Measurements from ENCODE around the gene PCDHA1. TPM values are rescaled to one million over a fixed set of nuclear protein-coding genes. Genes with fewer than 3 reads are reported as not detected.

The PCDHA1 gene
- total and polyA plus RNA-seq, 4 donors = not detected

GRCh38 chr5:140966293-140967225 is 180.6 kb downstream of the PCDHA1 start, which contains the start of gene PCDHAC2:
PCDHAC2 (plus strand) TSS chr5:140966476; CDS start chr5:140966767, 291 bp downstream.
- WGBS, 2 donors = 1% methylated on average over 73 to 80 of the region's 80 CpGs
- no peak within 1 kb of the TSS for H3K27ac ChIP-seq (ENCODE audit: low read depth in 1 of 2, low read length in 2 of 2)

GRCh38 chr5:140967226-140967893 is 181.4 kb downstream of the PCDHA1 start:
- intact Hi-C loops (cut with DNase I) = no loop called here
- no peaks in the 10 kb centered on the region for H3K9me3 ChIP-seq (ENCODE audit: control insufficient read depth, low read length)
- H3K27ac ChIP-seq (ENCODE audit: low read depth in 1 of 2, low read length in 2 of 2) = no peak overlapping the region
- DNase-seq = no peak
- 24 to 30% methylated on average over 34 of the region's 34 CpGs for WGBS, 2 donors
- H3K4me1 ChIP-seq (ENCODE audit: control insufficient read depth in 1 of 2, insufficient read depth in 2 of 2, low read length in 2 of 2) = no peaks in the 10 kb centered on the region
- H3K4me3 ChIP-seq (ENCODE audit: low read length in 2 of 2) = no peak overlapping the region
- no peaks in the 10 kb centered on the region for H3K36me3 ChIP-seq (ENCODE audit: control insufficient read depth in 1 of 2, insufficient read depth in 2 of 2, low read length in 1 of 2)
- no peaks in the 10 kb centered on the region for H3K27me3 ChIP-seq (ENCODE audit: control insufficient read depth in 1 of 2, insufficient read depth in 2 of 2, low read length in 1 of 2)
- no peak for ATAC-seq (ENCODE audit: low FRiP score)

More at GRCh38 chr5:140966293-140967225, 180.6 kb downstream of the PCDHA1 start, which contains the start of gene PCDHAC2:
- Histone ChIP-seq H3K9me3 (ENCODE audit: control insufficient read depth, low read length) (no peaks in the 10 kb centered on the region), H3K36me3 (ENCODE audit: control insufficient read depth in 1 of 2, insufficient read depth in 2 of 2, low read length in 1 of 2) (no peaks in the 10 kb centered on the region), H3K27me3 (ENCODE audit: control insufficient read depth in 1 of 2, insufficient read depth in 2 of 2, low read length in 1 of 2) (no peaks in the 10 kb centered on the region), H3K4me1 (ENCODE audit: control insufficient read depth in 1 of 2, insufficient read depth in 2 of 2, low read length in 2 of 2) (no peaks in the 10 kb centered on the region), H3K4me3 (ENCODE audit: low read length in 2 of 2) (peak within 1 kb of the TSS; percentile 5 to 59)
- DNase-seq (peak; percentile 52 to 81), ATAC-seq (ENCODE audit: low FRiP score) (peak; percentile 82)
- intact Hi-C loops (cut with DNase I) = no loop called here

- DNase-seq (no peak), ATAC-seq (ENCODE audit: low FRiP score) (no peak)
- Histone ChIP-seq H3K27me3 (ENCODE audit: control insufficient read depth in 1 of 2, insufficient read depth in 2 of 2, low read length in 1 of 2) (no peaks in the 10 kb centered on the region), H3K9me3 (ENCODE audit: control insufficient read depth, low read length) (no peaks in the 10 kb centered on the region), H3K4me3 (ENCODE audit: low read length in 2 of 2) (no peak overlapping the region), H3K27ac (ENCODE audit: low read depth in 1 of 2, low read length in 2 of 2) (no peak overlapping the region), H3K4me1 (ENCODE audit: control insufficient read depth in 1 of 2, insufficient read depth in 2 of 2, low read length in 2 of 2) (no peaks in the 10 kb centered on the region), H3K36me3 (ENCODE audit: control insufficient read depth in 1 of 2, insufficient read depth in 2 of 2, low read length in 1 of 2) (no peaks in the 10 kb centered on the region)
- intact Hi-C loops (cut with DNase I) = no loop called here
Measured at GRCh38 chr5:140969880-140970279, 183.9 kb downstream of the PCDHA1 start.

GRCh38 chr5:140973550-140973949 is 187.6 kb downstream of the PCDHA1 start:
- H3K27me3 ChIP-seq (ENCODE audit: control insufficient read depth in 1 of 2, insufficient read depth in 2 of 2, low read length in 1 of 2) = no peaks in the 10 kb centered on the region
- no peaks in the 10 kb centered on the region for H3K9me3 ChIP-seq (ENCODE audit: control insufficient read depth, low read length)
- H3K4me3 ChIP-seq (ENCODE audit: low read length in 2 of 2) = no peak overlapping the region
- no peak overlapping the region for H3K27ac ChIP-seq (ENCODE audit: low read depth in 1 of 2, low read length in 2 of 2)
- H3K4me1 ChIP-seq (ENCODE audit: control insufficient read depth in 1 of 2, insufficient read depth in 2 of 2, low read length in 2 of 2) = no peaks in the 10 kb centered on the region
- no peak for DNase-seq
- ATAC-seq (ENCODE audit: low FRiP score) = no peak
- intact Hi-C loops (cut with DNase I) = no loop called here
- H3K36me3 ChIP-seq (ENCODE audit: control insufficient read depth in 1 of 2, insufficient read depth in 2 of 2, low read length in 1 of 2) = no peaks in the 10 kb centered on the region

- 77 to 81% methylated on average over 3 of the region's 3 CpGs for WGBS, 2 donors
- Histone ChIP-seq H3K4me1 (ENCODE audit: control insufficient read depth in 1 of 2, insufficient read depth in 2 of 2, low read length in 2 of 2) (no peaks in the 10 kb centered on the region), H3K27me3 (ENCODE audit: control insufficient read depth in 1 of 2, insufficient read depth in 2 of 2, low read length in 1 of 2) (no peaks in the 10 kb centered on the region), H3K36me3 (ENCODE audit: control insufficient read depth in 1 of 2, insufficient read depth in 2 of 2, low read length in 1 of 2) (no peaks in the 10 kb centered on the region), H3K9me3 (ENCODE audit: control insufficient read depth, low read length) (no peaks in the 10 kb centered on the region), H3K4me3 (ENCODE audit: low read length in 2 of 2) (no peak overlapping the region), H3K27ac (ENCODE audit: low read depth in 1 of 2, low read length in 2 of 2) (no peak overlapping the region)
- DNase-seq (no peak), ATAC-seq (ENCODE audit: low FRiP score) (no peak)
- intact Hi-C loops (cut with DNase I) = no loop called here
Measured at GRCh38 chr5:140977003-140977402, 191.1 kb downstream of the PCDHA1 start.

GRCh38 chr5:140978260-140978659 is 192.3 kb downstream of the PCDHA1 start:
- Histone ChIP-seq H3K27ac (ENCODE audit: low read depth in 1 of 2, low read length in 2 of 2) (no peak overlapping the region), H3K4me3 (ENCODE audit: low read length in 2 of 2) (no peak overlapping the region), H3K27me3 (ENCODE audit: control insufficient read depth in 1 of 2, insufficient read depth in 2 of 2, low read length in 1 of 2) (no peaks in the 10 kb centered on the region), H3K9me3 (ENCODE audit: control insufficient read depth, low read length) (no peaks in the 10 kb centered on the region), H3K4me1 (ENCODE audit: control insufficient read depth in 1 of 2, insufficient read depth in 2 of 2, low read length in 2 of 2) (no peaks in the 10 kb centered on the region), H3K36me3 (ENCODE audit: control insufficient read depth in 1 of 2, insufficient read depth in 2 of 2, low read length in 1 of 2) (no peaks in the 10 kb centered on the region)
- ATAC-seq (ENCODE audit: low FRiP score) (no peak), DNase-seq (no peak)
- intact Hi-C loops (cut with DNase I) = no loop called here
- 52 to 68% methylated on average over 2 of the region's 2 CpGs for WGBS, 2 donors

- 86 to 97% methylated on average over 1 of the region's 1 CpG for WGBS, 2 donors
- H3K36me3 ChIP-seq (ENCODE audit: control insufficient read depth in 1 of 2, insufficient read depth in 2 of 2, low read length in 1 of 2) = no peaks in the 10 kb centered on the region
- H3K9me3 ChIP-seq (ENCODE audit: control insufficient read depth, low read length) = no peaks in the 10 kb centered on the region
- no peak overlapping the region for H3K4me3 ChIP-seq (ENCODE audit: low read length in 2 of 2)
- H3K4me1 ChIP-seq (ENCODE audit: control insufficient read depth in 1 of 2, insufficient read depth in 2 of 2, low read length in 2 of 2) = no peaks in the 10 kb centered on the region
- H3K27ac ChIP-seq (ENCODE audit: low read depth in 1 of 2, low read length in 2 of 2) = no peak overlapping the region
- no peak for DNase-seq
- no peak for ATAC-seq (ENCODE audit: low FRiP score)
- intact Hi-C loops (cut with DNase I) = no loop called here
- no peaks in the 10 kb centered on the region for H3K27me3 ChIP-seq (ENCODE audit: control insufficient read depth in 1 of 2, insufficient read depth in 2 of 2, low read length in 1 of 2)
Measured at GRCh38 chr5:140978983-140979382, 193.0 kb downstream of the PCDHA1 start.

- Histone ChIP-seq H3K27ac (ENCODE audit: low read depth in 1 of 2, low read length in 2 of 2) (no peak overlapping the region), H3K4me1 (ENCODE audit: control insufficient read depth in 1 of 2, insufficient read depth in 2 of 2, low read length in 2 of 2) (no peaks in the 10 kb centered on the region), H3K4me3 (ENCODE audit: low read length in 2 of 2) (no peak overlapping the region), H3K27me3 (ENCODE audit: control insufficient read depth in 1 of 2, insufficient read depth in 2 of 2, low read length in 1 of 2) (no peaks in the 10 kb centered on the region), H3K9me3 (ENCODE audit: control insufficient read depth, low read length) (no peaks in the 10 kb centered on the region), H3K36me3 (ENCODE audit: control insufficient read depth in 1 of 2, insufficient read depth in 2 of 2, low read length in 1 of 2) (no peaks in the 10 kb centered on the region)
- 81% methylated on average over 5 of the region's 5 CpGs for WGBS, 2 donors
- no peak for DNase-seq
- ATAC-seq (ENCODE audit: low FRiP score) = no peak
- intact Hi-C loops (cut with DNase I) = no loop called here
Measured at GRCh38 chr5:140982083-140982716, 196.3 kb downstream of the PCDHA1 start.
